Liver (tissue), 9 donors: ENCODE data around the gene HOXB8. TPM values are rescaled to one million over a fixed set of nuclear protein-coding genes. Genes with fewer than 3 reads are reported as not detected.
A peak's percentile ranks its signal among the peaks of the same experiment; 100 is the strongest.

Experiments
- DNase-seq: peaks from one replicate; pipeline ENCODE4 v3.0.0-alpha.2; 2017; ENCODE audit warnings: low spot score
- H3K27ac ChIP-seq, 2 donors: one replicate each; pipeline ENCODE4 v1.7.0; 2013; ENCODE audit warnings: inconsistent platforms in 2 of 2, low read length in 2 of 2, control low read depth in 1 of 2, low read depth in 1 of 2, mild to moderate bottlenecking in 1 of 2
- H3K27me3 ChIP-seq, 4 donors: one replicate each; pipeline versions ENCODE4 v1.6.1 to v1.7.0; 2013; ENCODE audit warnings: low read length in 3 of 4, inconsistent platforms in 1 of 4, mild to moderate bottlenecking in 1 of 4, moderate library complexity in 1 of 4; ENCODE audit not compliant: control insufficient read depth in 4 of 4, insufficient read depth in 4 of 4
- H3K36me3 ChIP-seq, 4 donors: one replicate each; pipeline versions ENCODE4 v1.6.1 to v1.7.0; 2013; ENCODE audit warnings: low read length in 3 of 4, mild to moderate bottlenecking in 3 of 4, low read depth in 1 of 4, moderate library complexity in 1 of 4; ENCODE audit not compliant: control insufficient read depth in 4 of 4, insufficient read depth in 3 of 4
- H3K4me1 ChIP-seq, 4 donors: one replicate each; pipeline versions ENCODE4 v1.6.1 to v1.7.0; 2013; ENCODE audit warnings: low read length in 3 of 4, mild to moderate bottlenecking in 3 of 4, moderate library complexity in 1 of 4; ENCODE audit not compliant: control insufficient read depth in 4 of 4, insufficient read depth in 4 of 4
- H3K4me3 ChIP-seq, 3 donors: one replicate each; pipeline versions ENCODE4 v1.6.1 to v1.7.0; 2013; ENCODE audit warnings: low read length in 3 of 3, control low read depth in 1 of 3, low read depth in 1 of 3, mild to moderate bottlenecking in 1 of 3
- H3K9ac ChIP-seq, 2 donors: one replicate each; pipeline ENCODE4 v1.7.0; 2013; ENCODE audit warnings: low read length in 2 of 2, mild to moderate bottlenecking in 2 of 2, moderate library complexity in 2 of 2, control low read depth in 1 of 2, low read depth in 1 of 2
- H3K9me3 ChIP-seq, 4 donors: one replicate each; pipeline versions ENCODE4 v1.6.1 to v1.7.0; 2013; ENCODE audit warnings: low read length in 3 of 4; ENCODE audit not compliant: control insufficient read depth in 4 of 4
- FOXA1 ChIP-seq: IDR thresholded peaks from 2 replicates; pipeline ENCODE4 v1.6.1; 2016; ENCODE audit warnings: antibody characterized with exemption
- FOXA2 ChIP-seq: IDR thresholded peaks from 2 replicates; pipeline ENCODE4 v1.6.1; 2016; ENCODE audit warnings: antibody characterized with exemption
- GABPA ChIP-seq, 2 donors: IDR thresholded peaks in 1 of 2; conservative IDR thresholded peaks in 1 of 2; 2 replicates each; pipeline ENCODE4 v1.6.1; 2016; ENCODE audit warnings: antibody characterized with exemption in 2 of 2, mild to moderate bottlenecking in 1 of 2, moderate library complexity in 1 of 2
- HNF4A ChIP-seq, 2 donors: conservative IDR thresholded peaks; 2 replicates each; pipeline ENCODE4 v1.6.1; 2016; ENCODE audit warnings: antibody characterized with exemption in 2 of 2, mild to moderate bottlenecking in 2 of 2
- HNF4G ChIP-seq: IDR thresholded peaks from 2 replicates; pipeline ENCODE4 v1.6.1; 2016; ENCODE audit warnings: antibody characterized with exemption
- RAD21 ChIP-seq, 2 donors: IDR thresholded peaks; 2 replicates each; pipeline ENCODE4 v1.6.1; 2016; ENCODE audit warnings: antibody characterized with exemption in 2 of 2, mild to moderate bottlenecking in 2 of 2
- REST ChIP-seq: IDR thresholded peaks from 2 replicates; pipeline ENCODE4 v1.6.1; 2016; ENCODE audit warnings: antibody characterized with exemption, mild to moderate bottlenecking
- RXRA ChIP-seq, 2 donors: IDR thresholded peaks; 2 replicates each; pipeline ENCODE4 v1.6.1; 2017 to 2018; ENCODE audit warnings: antibody characterized with exemption in 2 of 2, mild to moderate bottlenecking in 1 of 2
- SP1 ChIP-seq: IDR thresholded peaks from 2 replicates; pipeline ENCODE4 v1.6.1; 2018; ENCODE audit warnings: antibody characterized with exemption, mild to moderate bottlenecking
- WGBS: extraction: QIAGEN DNeasy Blood & Tissue Kit; methylation state at CpG from one replicate; pipeline ENCODE4 v1.1.7; 2013; 5-methylcytosine and 5-hydroxymethylcytosine counted together
- polyA plus RNA-seq, 2 donors: library from polyadenylated mRNA; stranded (reverse) in 1 of 2; unstranded in 1 of 2; fragments of 200-250 nt in 1 of 2; fragments of >200 nt in 1 of 2; fragmentation: Nextera tagmentation in 1 of 2; extraction: Ambion mirVana in 1 of 2; gene quantifications; one replicate each; pipeline versions ENCODE4 v1.2.1 to v1.2.3, GENCODE V29; 2013 to 2015
- total RNA-seq, 2 donors: library from RNA; depleted of rRNA; stranded (reverse); fragments of >200 nt; gene quantifications; one replicate each; pipeline ENCODE4 v1.2.3, GENCODE V29; 2014
- TF ChIP-seq, protein P1 (sequence below): fragments of 150-350 bp; IDR thresholded peaks from 2 replicates; pipeline ENCODE4 v1.5.1; 2017; ENCODE audit warnings: improper control_type of control experiment, low read depth, low read length; ENCODE audit not compliant: missing input control
- donor health status: healthy.
- donor health status: healthy.
- donor health status: healthy.
- donor health status: healthy.
- donor health status: healthy.

HOXB8 gene
- total and polyA plus RNA-seq, 4 donors = not detected

GRCh38 chr17:48636177-48637018 lies 21.3 kb upstream of the HOXB8 start:
- peaks cover 19 to 60% (median 32%) of the 10 kb centered on the region in 4 donors for H3K27me3 ChIP-seq
- DNase-seq = peak; percentile 70
- H3K36me3 ChIP-seq = no peaks in the 10 kb centered on the region
- TF ChIP-seq HNF4A (conservative IDR thresholded peaks at IDR 0.05) = no peak
- no peak for TF ChIP-seq RAD21 (IDR thresholded peaks at IDR 0.05)
- no peak for TF ChIP-seq HNF4G
- TF ChIP-seq, protein P1, sequence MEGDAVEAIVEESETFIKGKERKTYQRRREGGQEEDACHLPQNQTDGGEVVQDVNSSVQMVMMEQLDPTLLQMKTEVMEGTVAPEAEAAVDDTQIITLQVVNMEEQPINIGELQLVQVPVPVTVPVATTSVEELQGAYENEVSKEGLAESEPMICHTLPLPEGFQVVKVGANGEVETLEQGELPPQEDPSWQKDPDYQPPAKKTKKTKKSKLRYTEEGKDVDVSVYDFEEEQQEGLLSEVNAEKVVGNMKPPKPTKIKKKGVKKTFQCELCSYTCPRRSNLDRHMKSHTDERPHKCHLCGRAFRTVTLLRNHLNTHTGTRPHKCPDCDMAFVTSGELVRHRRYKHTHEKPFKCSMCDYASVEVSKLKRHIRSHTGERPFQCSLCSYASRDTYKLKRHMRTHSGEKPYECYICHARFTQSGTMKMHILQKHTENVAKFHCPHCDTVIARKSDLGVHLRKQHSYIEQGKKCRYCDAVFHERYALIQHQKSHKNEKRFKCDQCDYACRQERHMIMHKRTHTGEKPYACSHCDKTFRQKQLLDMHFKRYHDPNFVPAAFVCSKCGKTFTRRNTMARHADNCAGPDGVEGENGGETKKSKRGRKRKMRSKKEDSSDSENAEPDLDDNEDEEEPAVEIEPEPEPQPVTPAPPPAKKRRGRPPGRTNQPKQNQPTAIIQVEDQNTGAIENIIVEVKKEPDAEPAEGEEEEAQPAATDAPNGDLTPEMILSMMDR = peak; percentile 20
- no peaks in the 10 kb centered on the region for H3K9me3 ChIP-seq
- no peak overlapping the region for H3K27ac ChIP-seq
- H3K9ac ChIP-seq = no peak overlapping the region
- H3K4me3 ChIP-seq = no peak overlapping the region
- peaks cover 0 to 3% (median 0%) of the 10 kb centered on the region in 4 donors for H3K4me1 ChIP-seq
- 6% methylated on average over 39 of the region's 39 CpGs for WGBS

GRCh38 chr17:48634493-48635208 lies 19.6 kb upstream of the HOXB8 start:
- Histone ChIP-seq H3K9ac (no peak overlapping the region), H3K27me3 (peaks cover 17 to 52% (median 32%) of the 10 kb centered on the region in 4 donors), H3K4me1 (peaks cover 0 to 3% (median 0%) of the 10 kb centered on the region in 4 donors), H3K27ac (no peak overlapping the region), H3K36me3 (no peaks in the 10 kb centered on the region), H3K4me3 (no peak overlapping the region), H3K9me3 (no peaks in the 10 kb centered on the region)
- WGBS = 26% methylated on average over 20 of the region's 20 CpGs
- TF ChIP-seq RAD21 (IDR thresholded peaks at IDR 0.05) = no peak
- TF ChIP-seq FOXA2 = no peak
- no peak for TF ChIP-seq HNF4G
- no peak for DNase-seq

DNA sequence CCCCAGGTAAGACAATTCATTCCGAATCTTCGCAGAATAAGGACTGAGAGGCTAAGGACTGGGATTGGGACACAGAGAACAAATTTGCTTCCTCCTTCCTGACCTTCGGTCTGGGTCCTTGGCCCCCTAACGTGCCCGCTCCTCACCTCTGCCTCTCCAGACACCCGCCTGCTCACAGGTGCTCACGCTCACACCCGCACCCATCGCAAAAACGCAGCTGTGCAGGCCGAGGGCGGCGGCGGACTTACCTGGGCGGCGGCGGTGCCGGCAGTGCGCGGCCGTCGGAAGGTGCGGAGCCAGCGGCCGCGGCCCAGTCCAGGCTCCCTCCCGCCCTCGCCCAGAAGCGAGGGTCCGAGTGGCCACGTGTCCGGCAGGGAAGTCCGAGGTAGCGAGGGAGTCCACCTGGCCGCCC lies 18.2 kb upstream of the HOXB8 start:
- no peaks in the 10 kb centered on the region for H3K9me3 ChIP-seq
- H3K9ac ChIP-seq = no peak overlapping the region
- H3K27ac ChIP-seq = no peak overlapping the region
- WGBS = 17% methylated on average over 35 of the region's 35 CpGs
- H3K27me3 ChIP-seq = peaks cover 17 to 56% (median 39%) of the 10 kb centered on the region in 4 donors
- H3K4me3 ChIP-seq = no peak overlapping the region
- TF ChIP-seq REST (no peak), FOXA1 (no peak), RXRA (IDR thresholded peaks at IDR 0.05) (no peak), HNF4A (conservative IDR thresholded peaks at IDR 0.05) (no peak), GABPA (IDR thresholded peaks at IDR 0.05 in 1 of 2, conservative IDR thresholded peaks at IDR 0.05 in 1 of 2) (no peak), SP1 (no peak)
- peaks cover 0 to 3% (median 0%) of the 10 kb centered on the region in 4 donors for H3K4me1 ChIP-seq
- H3K36me3 ChIP-seq = no peaks in the 10 kb centered on the region
- DNase-seq = no peak
